Ishikawa (cell line): Measurements from ENCODE around the gene CXXC5.

Source experiments
- EGR1 ChIP-seq: IDR thresholded peaks from 2 replicates; pipeline ENCODE4 v1.6.1; 2012
- EP300 ChIP-seq: IDR thresholded peaks from 2 replicates; pipeline ENCODE4 v1.6.1; 2012; ENCODE audit warnings: borderline replicate concordance
- FOXM1 ChIP-seq: IDR thresholded peaks from 2 replicates; pipeline ENCODE4 v1.6.1; 2012; ENCODE audit warnings: low read depth, borderline replicate concordance
- MAX ChIP-seq: IDR thresholded peaks from 2 replicates; pipeline ENCODE4 v1.6.1; 2012
- NFIC ChIP-seq: IDR thresholded peaks from 2 replicates; pipeline ENCODE4 v1.6.1; 2012
- RAD21 ChIP-seq: IDR thresholded peaks from 2 replicates; pipeline ENCODE4 v1.6.1; 2012; ENCODE audit warnings: low read depth
- TAF1 ChIP-seq: IDR thresholded peaks from 2 replicates; pipeline ENCODE4 v1.6.1; 2012; ENCODE audit warnings: low read depth, mild to moderate bottlenecking
- YY1 ChIP-seq: IDR thresholded peaks from 2 replicates; pipeline ENCODE4 v1.6.1; 2012; ENCODE audit warnings: low read depth
- TF ChIP-seq, protein P1 (sequence below): IDR thresholded peaks from 2 replicates; pipeline ENCODE4 v1.6.1; 2012

DNA sequence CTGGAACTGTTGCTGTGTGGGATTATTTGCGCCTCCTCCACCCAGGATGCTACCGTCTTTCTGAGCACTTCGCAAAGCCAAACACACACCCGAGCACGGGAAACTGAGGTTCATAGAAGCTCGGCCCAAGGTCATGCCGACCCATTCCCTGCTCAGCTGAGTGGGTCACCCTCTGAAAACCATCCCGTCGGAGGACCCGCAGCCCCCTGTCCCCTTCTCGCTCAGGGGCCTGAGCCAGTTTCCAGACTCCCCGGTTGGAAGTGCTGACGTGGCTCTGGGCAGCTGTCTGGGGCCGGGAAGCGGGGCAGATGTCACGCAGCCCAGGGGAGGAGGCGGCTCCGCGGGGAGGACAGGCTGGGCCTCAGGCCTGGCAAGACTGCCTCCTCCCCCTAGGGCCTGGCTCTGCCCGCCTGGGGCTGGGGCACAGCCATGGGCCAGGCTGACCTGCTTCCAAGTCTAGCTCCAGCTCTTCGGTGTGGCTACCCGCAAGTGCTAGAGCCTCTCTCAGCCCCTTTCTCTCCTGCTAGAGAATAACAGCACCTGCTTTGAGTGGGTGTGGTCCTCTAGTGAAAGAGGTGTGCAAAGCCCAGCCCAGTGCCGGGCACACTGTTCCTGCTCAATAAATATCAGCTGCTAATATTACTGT lies 9.9 kb upstream of the CXXC5 start:
- TF ChIP-seq RAD21 (no peak), EP300 (peak; percentile 56; the same call in 1 of the 2 replicates), YY1 (no peak), TAF1 (no peak), FOXM1 (peak; percentile 50; the same call in 1 of the 2 replicates), NFIC (peak; percentile 37; the same call in 1 of the 2 replicates), EGR1 (no peak), MAX (peak; percentile 43; the same call in 1 of the 2 replicates)
- TF ChIP-seq, protein P1, sequence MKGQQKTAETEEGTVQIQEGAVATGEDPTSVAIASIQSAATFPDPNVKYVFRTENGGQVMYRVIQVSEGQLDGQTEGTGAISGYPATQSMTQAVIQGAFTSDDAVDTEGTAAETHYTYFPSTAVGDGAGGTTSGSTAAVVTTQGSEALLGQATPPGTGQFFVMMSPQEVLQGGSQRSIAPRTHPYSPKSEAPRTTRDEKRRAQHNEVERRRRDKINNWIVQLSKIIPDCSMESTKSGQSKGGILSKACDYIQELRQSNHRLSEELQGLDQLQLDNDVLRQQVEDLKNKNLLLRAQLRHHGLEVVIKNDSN = no peak
